MM.1S (cell line): ENCODE data around the gene HSPB2.

Experiments
- CTCF ChIP-seq: fragments of 300-600 bp; sonication (generic); IDR thresholded peaks from 2 replicates; pipeline ENCODE4 v1.5.1; 2016; ENCODE audit warnings: antibody characterized with exemption, low read length, mixed read lengths
- EZH2 ChIP-seq: fragments of 300-600 bp; sonication (generic); optimal IDR thresholded peaks from 2 replicates; pipeline ENCODE3; 2017; ENCODE audit warnings: low read depth, mild to moderate bottlenecking, antibody characterized with exemption, low read length, mixed read lengths
- EZH2phosphoT487 ChIP-seq: fragments of 300-600 bp; sonication (generic); IDR thresholded peaks from 2 replicates; pipeline ENCODE4 v1.6.1; 2018; ENCODE audit warnings: antibody characterized with exemption, low read length

GRCh38 chr11:111944651-111945051 is 32.1 kb downstream of the HSPB2 start:
- TF ChIP-seq CTCF (no peak), EZH2 (no peak), EZH2phosphoT487 (no peak)
